Right lobe of liver (tissue), 4 donors: Measurements from ENCODE around the gene ART5.
"Not testable (repeated sequence)": the region's sequence is repeated elsewhere in the genome, so short reads cannot be mapped to it uniquely, and the experiment has no call there.

Experiments used
- POLR2A ChIP-seq: fragments of 450-650 bp; IDR thresholded peaks from one replicate; pipeline ENCODE4 v1.6.1; 2017; ENCODE audit warnings: antibody characterized with exemption, mild to moderate bottlenecking
- TF ChIP-seq, protein P1 (sequence below), 4 donors: fragments of 200-600 bp in 3 of 4; fragments of 450-650 bp in 1 of 4; IDR thresholded peaks; one replicate each; pipeline versions ENCODE4 v1.5.1 to v1.8.0; 2016 to 2022; ENCODE audit warnings: antibody characterized with exemption in 4 of 4, mild to moderate bottlenecking in 2 of 4
- donor health status: DM: no; HTN: no; CAD: no.
- donor health status: DM: no; HTN: no; CAD: no.
- donor health status: DM: no; HTN: yes; CAD: no.

DNA sequence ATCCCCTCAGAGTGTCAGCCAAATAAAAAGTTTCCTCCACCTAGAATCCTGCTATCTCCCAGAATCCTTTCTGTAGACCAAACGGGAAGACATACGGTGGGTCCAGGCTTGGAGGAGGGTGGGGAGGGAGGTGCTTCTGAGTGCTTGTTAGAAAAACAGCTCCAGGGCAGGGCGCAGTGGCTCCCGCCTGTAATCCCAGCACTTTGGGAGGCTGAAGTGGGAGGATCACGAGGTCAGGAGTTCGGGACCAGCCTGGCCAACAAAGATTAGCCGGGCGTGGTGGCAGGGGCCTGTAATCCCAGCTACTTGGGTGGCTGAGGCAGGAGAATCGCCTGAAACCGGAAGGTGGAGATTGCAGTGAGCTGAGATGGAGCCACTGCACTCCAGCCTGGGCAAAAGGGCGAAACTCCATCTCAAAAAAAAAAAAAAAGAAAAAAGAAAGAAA, 1.3 kb upstream of the ART5 start:
- TF ChIP-seq, protein P1, sequence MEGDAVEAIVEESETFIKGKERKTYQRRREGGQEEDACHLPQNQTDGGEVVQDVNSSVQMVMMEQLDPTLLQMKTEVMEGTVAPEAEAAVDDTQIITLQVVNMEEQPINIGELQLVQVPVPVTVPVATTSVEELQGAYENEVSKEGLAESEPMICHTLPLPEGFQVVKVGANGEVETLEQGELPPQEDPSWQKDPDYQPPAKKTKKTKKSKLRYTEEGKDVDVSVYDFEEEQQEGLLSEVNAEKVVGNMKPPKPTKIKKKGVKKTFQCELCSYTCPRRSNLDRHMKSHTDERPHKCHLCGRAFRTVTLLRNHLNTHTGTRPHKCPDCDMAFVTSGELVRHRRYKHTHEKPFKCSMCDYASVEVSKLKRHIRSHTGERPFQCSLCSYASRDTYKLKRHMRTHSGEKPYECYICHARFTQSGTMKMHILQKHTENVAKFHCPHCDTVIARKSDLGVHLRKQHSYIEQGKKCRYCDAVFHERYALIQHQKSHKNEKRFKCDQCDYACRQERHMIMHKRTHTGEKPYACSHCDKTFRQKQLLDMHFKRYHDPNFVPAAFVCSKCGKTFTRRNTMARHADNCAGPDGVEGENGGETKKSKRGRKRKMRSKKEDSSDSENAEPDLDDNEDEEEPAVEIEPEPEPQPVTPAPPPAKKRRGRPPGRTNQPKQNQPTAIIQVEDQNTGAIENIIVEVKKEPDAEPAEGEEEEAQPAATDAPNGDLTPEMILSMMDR (IDR thresholded peaks at IDR 0.05): not testable (repeated sequence)
- TF ChIP-seq POLR2A: not testable (repeated sequence)
